Stimulated activated CD8-positive, alpha-beta memory T cell treated with anti-CD3 and anti-CD28 coated beads, Interleukin-7, amount 100 ng/mL, for 48 hours (primary cell): ENCODE data around the gene KRTAP3-3.

ENCODE experiments used
- DNase-seq, 2 donors: peaks; one replicate each; pipeline ENCODE4 v3.0.0-alpha.2; 2020; ENCODE audit warnings: low read depth in 1 of 2; ENCODE audit errors: extremely low read depth in 1 of 2

The KRTAP3-3 gene

GRCh38 chr17:40961591-40961990 lies 32.4 kb downstream of the KRTAP3-3 start:
- DNase-seq: no peak

GRCh38 chr17:40960144-40960543 lies 33.8 kb downstream of the KRTAP3-3 start:
- DNase-seq: no peak

- DNase-seq: no peak
Observed at GRCh38 chr17:40958086-40958953, 35.6 kb downstream of the KRTAP3-3 start.

GRCh38 chr17:40956401-40957254 lies 37.3 kb downstream of the KRTAP3-3 start:
- no peak for DNase-seq

GRCh38 chr17:40953881-40954280 lies 40.1 kb downstream of the KRTAP3-3 start:
- peak in 1 of 2 donors; percentile 19 for DNase-seq

GRCh38 chr17:40952661-40953060 lies 41.3 kb downstream of the KRTAP3-3 start:
- DNase-seq: no peak

GRCh38 chr17:40952154-40952553 lies 41.8 kb downstream of the KRTAP3-3 start:
- no peak for DNase-seq

GRCh38 chr17:40951011-40951622 lies 42.8 kb downstream of the KRTAP3-3 start:
- no peak for DNase-seq

- no peak for DNase-seq
Observed at GRCh38 chr17:40950176-40950575, 43.8 kb downstream of the KRTAP3-3 start.

GRCh38 chr17:40949418-40949817 lies 44.5 kb downstream of the KRTAP3-3 start:
- no peak for DNase-seq

GRCh38 chr17:40947929-40948328 lies 46.0 kb downstream of the KRTAP3-3 start:
- DNase-seq: no peak

GRCh38 chr17:40945414-40945813 lies 48.5 kb downstream of the KRTAP3-3 start:
- no peak for DNase-seq

- no peak for DNase-seq
Observed at GRCh38 chr17:40944531-40944930, 49.4 kb downstream of the KRTAP3-3 start.
